Gastrocnemius medialis (tissue), 4 donors: ENCODE results near the gene MYO9B.

ENCODE experiments used
- POLR2A ChIP-seq, 2 donors: fragments of 450-650 bp; IDR thresholded peaks; one replicate each; pipeline ENCODE4 v1.6.1; 2017; ENCODE audit warnings: antibody characterized with exemption in 2 of 2, mild to moderate bottlenecking in 2 of 2, moderate library complexity in 2 of 2
- TF ChIP-seq, protein P1 (sequence below), 5 experiments: fragments of 450-650 bp in 3 of 5; fragments of 200-600 bp in 2 of 5; sonication (generic) in 2 of 5; IDR thresholded peaks in 4 of 5; conservative IDR thresholded peaks in 1 of 5; 1 replicate in 4 of 5; 2 replicates in 1 of 5; pipeline ENCODE4 v1.5.1; 2016 to 2019; ENCODE audit warnings: antibody characterized with exemption in 5 of 5, mild to moderate bottlenecking in 3 of 5, moderate library complexity in 3 of 5

- no peak for TF ChIP-seq POLR2A (IDR thresholded peaks at IDR 0.05)
- TF ChIP-seq, protein P1, sequence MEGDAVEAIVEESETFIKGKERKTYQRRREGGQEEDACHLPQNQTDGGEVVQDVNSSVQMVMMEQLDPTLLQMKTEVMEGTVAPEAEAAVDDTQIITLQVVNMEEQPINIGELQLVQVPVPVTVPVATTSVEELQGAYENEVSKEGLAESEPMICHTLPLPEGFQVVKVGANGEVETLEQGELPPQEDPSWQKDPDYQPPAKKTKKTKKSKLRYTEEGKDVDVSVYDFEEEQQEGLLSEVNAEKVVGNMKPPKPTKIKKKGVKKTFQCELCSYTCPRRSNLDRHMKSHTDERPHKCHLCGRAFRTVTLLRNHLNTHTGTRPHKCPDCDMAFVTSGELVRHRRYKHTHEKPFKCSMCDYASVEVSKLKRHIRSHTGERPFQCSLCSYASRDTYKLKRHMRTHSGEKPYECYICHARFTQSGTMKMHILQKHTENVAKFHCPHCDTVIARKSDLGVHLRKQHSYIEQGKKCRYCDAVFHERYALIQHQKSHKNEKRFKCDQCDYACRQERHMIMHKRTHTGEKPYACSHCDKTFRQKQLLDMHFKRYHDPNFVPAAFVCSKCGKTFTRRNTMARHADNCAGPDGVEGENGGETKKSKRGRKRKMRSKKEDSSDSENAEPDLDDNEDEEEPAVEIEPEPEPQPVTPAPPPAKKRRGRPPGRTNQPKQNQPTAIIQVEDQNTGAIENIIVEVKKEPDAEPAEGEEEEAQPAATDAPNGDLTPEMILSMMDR (IDR thresholded peaks at IDR 0.05 in 4 of 5, conservative IDR thresholded peaks at IDR 0.05 in 1 of 5): no peak
Observed at GRCh38 chr19:17195106-17195505, 119.5 kb downstream of the MYO9B start.
